Natural killer cell treated with Interleukin-12 subunit alpha and Interleukin-12 subunit beta and Interleukin-15 and Interleukin-18, amount 100 ng/mL, for 72 hours (primary cell): ENCODE measurements around the gene MACF1. TPM values are rescaled to one million over a fixed set of nuclear protein-coding genes. Genes with fewer than 3 reads are reported as not detected.
"Not testable (repeated sequence)": the region's sequence is repeated elsewhere in the genome, so short reads cannot be mapped to it uniquely, and the experiment has no call there.

Source experiments
- ATAC-seq, 2 donors: fragments of 150-1000 bp; cut with Tn5 transposase in 1 of 2; sonication (Bioruptor Pico), chemical (Tn5 transposase) in 1 of 2; 2 replicates each; pipeline ENCODE4 v1.10.0; 2021
- DNase-seq: peaks from one replicate; pipeline ENCODE4 v3.0.0; 2022; ENCODE audit warnings: low spot score
- H3K27ac Mint-ChIP-seq, 2 donors: 1 replicate in 1 of 2; 2 replicates in 1 of 2; pipeline ENCODE4 v1.8.0; 2022; ENCODE audit warnings: mixed read lengths in 2 of 2, mild to moderate bottlenecking in 1 of 2, moderate library complexity in 1 of 2
- H3K27me3 Mint-ChIP-seq, 2 donors: 1 replicate in 1 of 2; 2 replicates in 1 of 2; pipeline ENCODE4 v1.8.0; 2022; ENCODE audit warnings: mixed read lengths in 2 of 2
- H3K36me3 Mint-ChIP-seq: one replicate; pipeline ENCODE4 v1.8.0; 2022; ENCODE audit warnings: mixed read lengths
- H3K4me1 Mint-ChIP-seq, 2 donors: 1 replicate in 1 of 2; 2 replicates in 1 of 2; pipeline ENCODE4 v1.8.0; 2022; ENCODE audit warnings: low read depth in 2 of 2, mixed read lengths in 2 of 2, mild to moderate bottlenecking in 1 of 2
- H3K4me3 Mint-ChIP-seq: one replicate; pipeline ENCODE4 v1.8.0; 2022; ENCODE audit warnings: mixed read lengths
- H3K9me3 Mint-ChIP-seq: 2 replicates; pipeline ENCODE4 v1.8.0; 2022; ENCODE audit warnings: mixed read lengths
- total RNA-seq, 2 donors: library from RNA; stranded (reverse); gene quantifications; one replicate each; pipeline ENCODE4 v1.2.3, GENCODE V29; 2022

Gene MACF1
- total RNA-seq, 2 donors from 2014 or later = 370 to 514 TPM

DNA sequence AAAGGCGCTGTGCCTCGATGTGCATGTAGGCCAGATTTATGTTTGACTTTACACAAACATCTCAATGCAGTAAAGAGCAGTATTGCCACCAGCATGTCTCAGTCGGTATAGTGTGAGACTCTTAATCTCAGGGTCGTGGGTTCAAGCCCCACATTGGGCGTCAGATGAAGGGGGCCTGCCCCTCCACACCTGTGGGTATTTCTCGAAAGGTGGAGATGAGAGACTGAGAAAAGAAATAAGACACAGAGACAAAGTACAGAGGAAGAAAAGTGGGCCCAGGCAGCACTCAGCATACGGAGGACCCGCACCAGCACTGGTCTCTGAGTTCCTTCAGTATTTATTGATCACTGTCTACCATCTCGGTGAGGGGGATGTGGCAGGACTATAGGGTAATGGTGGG, 299.9 kb downstream of the MACF1 start:
- not testable (repeated sequence) for H3K9me3 Mint-ChIP-seq, H3K27ac Mint-ChIP-seq, H3K4me3 Mint-ChIP-seq, H3K4me1 Mint-ChIP-seq, DNase-seq, H3K27me3 Mint-ChIP-seq, H3K36me3 Mint-ChIP-seq, ATAC-seq

DNA sequence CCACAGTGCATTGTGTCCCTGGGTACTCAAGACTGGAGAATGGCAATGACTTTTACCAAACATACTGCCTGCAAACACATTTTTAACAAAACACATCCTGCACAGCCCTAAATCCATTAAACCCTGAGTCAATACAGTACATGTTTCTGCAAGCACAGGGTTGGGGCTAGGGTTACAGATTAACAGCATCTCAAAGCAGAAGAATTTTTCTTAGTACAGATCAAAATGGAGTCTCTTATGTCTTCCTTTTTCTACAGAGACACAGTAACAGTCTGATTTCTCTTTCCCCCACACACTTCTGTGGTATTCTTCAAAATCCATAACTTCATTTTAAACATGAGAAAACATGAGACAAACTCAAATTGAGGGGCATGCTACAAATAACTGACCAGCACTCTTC, 300.8 kb downstream of the MACF1 start:
- peaks cover 0 to 6% of the 10 kb centered on the region in 2 donors for H3K27me3 Mint-ChIP-seq
- peaks cover 11 to 14% of the 10 kb centered on the region in 2 donors for H3K4me1 Mint-ChIP-seq
- H3K27ac Mint-ChIP-seq = no peak overlapping the region
- ATAC-seq (no peak), DNase-seq (no peak)
- H3K9me3 Mint-ChIP-seq = no peaks in the 10 kb centered on the region
- no peaks in the 10 kb centered on the region for H3K36me3 Mint-ChIP-seq
- H3K4me3 Mint-ChIP-seq = no peak overlapping the region

DNA sequence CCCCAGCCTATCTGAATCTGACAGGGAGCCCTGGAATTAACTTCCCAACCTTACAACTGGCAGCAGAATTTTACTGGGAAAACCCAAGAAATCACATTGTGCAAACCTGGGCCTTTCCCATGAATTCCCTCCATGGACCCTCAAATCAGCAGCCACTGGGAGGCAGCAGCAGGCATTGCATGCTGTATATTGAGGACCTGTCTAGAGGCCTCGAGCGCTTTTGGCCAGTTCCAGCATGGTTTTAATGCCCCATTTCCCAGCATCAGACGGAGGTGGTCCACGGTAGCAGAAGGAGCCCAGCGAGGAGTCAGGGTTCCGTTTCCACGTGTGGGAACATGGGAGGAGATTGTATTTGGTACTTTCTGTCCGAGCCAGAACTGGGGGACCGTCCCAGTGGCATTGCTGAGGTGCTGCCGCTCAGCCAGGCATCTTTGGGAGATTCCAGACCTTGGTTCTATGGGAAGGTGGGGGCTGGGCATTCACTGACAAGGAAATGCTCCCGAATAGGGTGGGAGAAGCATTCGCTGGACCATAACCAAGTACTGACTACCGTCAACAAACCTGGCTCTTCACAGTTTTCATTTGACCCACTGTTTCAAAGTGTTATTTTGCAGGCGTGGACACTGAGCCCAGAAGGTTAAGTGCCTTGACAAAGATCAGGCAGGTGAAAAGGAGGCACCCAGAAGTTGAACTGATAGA, 302.9 kb downstream of the MACF1 start:
- Mint-ChIP-seq H3K4me1 (peaks cover 11 to 14% of the 10 kb centered on the region in 2 donors), H3K27ac (no peak overlapping the region), H3K9me3 (no peaks in the 10 kb centered on the region), H3K4me3 (no peak overlapping the region), H3K27me3 (no peaks in the 10 kb centered on the region), H3K36me3 (no peaks in the 10 kb centered on the region)
- no peak for DNase-seq
- no peak for ATAC-seq

DNA sequence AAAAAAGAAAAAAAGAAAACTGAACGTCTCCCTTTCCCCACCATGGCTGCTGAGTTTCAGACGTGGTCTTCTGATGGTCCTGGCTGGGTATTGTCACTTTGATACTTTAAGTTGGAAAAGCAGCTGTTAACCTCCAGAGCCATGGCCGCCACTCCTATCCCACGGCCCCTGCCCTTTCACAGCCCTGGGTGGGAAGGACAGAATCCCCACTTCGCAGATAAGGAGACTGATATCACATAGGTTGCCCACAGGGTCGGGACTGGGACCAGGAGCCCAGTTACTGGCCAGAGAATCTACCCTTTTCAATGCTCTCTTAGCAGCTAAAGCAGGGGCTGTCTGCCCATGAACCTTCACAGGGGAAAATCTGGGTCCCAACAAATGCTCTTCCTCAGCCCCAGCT, 303.8 kb downstream of the MACF1 start:
- H3K4me1 Mint-ChIP-seq = peaks cover 11 to 14% of the 10 kb centered on the region in 2 donors
- no peak overlapping the region for H3K4me3 Mint-ChIP-seq
- H3K36me3 Mint-ChIP-seq = no peaks in the 10 kb centered on the region
- no peak for DNase-seq
- no peaks in the 10 kb centered on the region for H3K27me3 Mint-ChIP-seq
- no peak for ATAC-seq
- H3K27ac Mint-ChIP-seq = peak overlapping the region; percentile 73 to 84
- no peaks in the 10 kb centered on the region for H3K9me3 Mint-ChIP-seq

DNA sequence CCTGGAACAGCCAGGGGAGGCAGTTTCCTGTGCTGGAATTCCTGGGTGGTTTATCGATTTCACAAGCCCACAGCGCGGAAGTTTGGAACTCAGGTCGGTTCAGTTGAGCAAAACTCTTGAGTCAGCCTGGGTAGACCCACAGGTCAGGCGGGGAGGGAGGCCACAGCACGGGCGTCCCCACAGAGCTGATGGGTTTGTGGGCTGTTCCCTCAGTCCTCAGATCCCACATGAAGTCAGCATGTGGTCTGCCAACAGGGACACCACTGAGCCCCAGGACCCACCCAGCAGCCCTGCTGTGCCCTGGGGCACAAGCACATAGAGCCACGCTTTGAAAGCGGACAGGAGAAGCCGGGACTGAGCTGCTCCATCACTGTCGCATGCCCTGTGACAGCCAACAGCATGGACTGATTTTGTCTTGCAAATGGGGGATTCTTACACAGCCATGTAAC, 304.4 kb downstream of the MACF1 start:
- Mint-ChIP-seq H3K27me3 (no peaks in the 10 kb centered on the region), H3K4me1 (peaks cover 11 to 14% of the 10 kb centered on the region in 2 donors), H3K4me3 (peak overlapping the region; percentile 82), H3K36me3 (no peaks in the 10 kb centered on the region), H3K9me3 (no peaks in the 10 kb centered on the region), H3K27ac (peak overlapping the region; percentile 73 to 84)
- DNase-seq (no peak), ATAC-seq (peak; percentile 63 to 77)

DNA sequence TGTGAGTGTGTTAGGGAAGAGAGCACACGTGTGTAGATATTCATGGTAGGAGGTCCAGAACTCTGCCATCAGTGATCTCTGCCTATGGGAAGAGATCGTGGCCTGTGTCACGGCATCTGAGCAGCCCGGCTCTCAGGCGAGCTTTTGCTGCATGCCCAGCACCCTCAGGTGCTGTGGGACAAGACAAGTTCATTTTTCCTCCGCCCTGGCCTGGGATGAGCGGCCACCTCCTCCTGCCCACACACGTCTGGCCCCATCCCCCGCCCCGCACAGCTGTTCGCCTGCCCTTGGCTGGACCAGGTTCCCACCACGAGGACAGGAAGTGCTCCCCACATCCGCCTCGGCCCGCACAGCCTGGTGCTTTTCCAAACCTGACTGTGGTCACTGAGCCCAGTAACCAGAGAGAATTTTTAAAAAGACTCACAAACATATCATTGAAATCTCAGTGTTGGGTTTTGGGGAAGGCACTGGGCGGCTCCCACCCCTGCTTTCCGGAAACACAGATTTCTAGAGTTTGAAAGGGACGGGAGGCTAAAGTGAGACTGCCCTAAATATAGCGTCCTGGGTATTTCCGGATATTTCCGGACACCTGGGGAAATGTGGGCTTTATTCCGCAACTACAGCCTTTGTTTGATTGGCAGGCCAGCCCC, 305.0 kb downstream of the MACF1 start:
- Mint-ChIP-seq H3K4me3 (peak overlapping the region; percentile 82), H3K27ac (peak overlapping the region; percentile 73 to 84), H3K9me3 (no peaks in the 10 kb centered on the region), H3K36me3 (no peaks in the 10 kb centered on the region), H3K4me1 (peaks cover 11 to 14% of the 10 kb centered on the region in 2 donors), H3K27me3 (no peaks in the 10 kb centered on the region)
- ATAC-seq = peak; percentile 78 to 84
- DNase-seq = peak; percentile 76

DNA sequence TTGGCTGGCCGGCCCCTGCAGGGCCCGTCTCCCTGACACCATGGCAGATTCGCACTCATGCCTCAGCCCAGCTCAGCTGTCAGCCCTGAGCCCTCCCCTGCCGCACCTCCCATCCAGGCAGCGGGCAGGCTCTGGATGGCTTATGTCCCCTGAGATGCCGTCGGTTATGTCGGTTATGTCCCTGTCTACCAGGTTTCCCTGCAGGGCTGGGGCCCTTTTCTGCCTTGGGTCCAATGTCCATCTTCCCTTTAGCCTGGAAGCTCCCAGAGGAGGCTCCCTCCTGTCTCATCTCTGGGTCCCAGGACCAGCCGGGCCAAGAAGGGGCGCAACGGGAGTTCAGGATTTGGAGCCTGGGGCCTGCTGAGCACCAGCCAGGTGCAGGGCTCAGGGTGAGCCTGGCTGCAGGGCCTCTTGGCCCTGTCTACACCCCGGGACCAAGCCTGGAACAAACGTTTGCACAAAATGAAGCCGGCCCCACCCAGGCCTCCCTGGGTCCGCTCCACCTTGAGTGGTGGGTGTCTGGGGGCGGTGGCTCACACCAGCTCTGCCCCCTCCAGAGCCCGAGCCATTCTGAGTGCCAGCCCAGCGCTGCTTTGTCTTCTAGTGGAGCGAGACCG, 306.2 kb downstream of the MACF1 start:
- not testable (repeated sequence) for H3K27me3 Mint-ChIP-seq, H3K27ac Mint-ChIP-seq, ATAC-seq, H3K4me3 Mint-ChIP-seq, H3K9me3 Mint-ChIP-seq, DNase-seq, H3K36me3 Mint-ChIP-seq
- H3K4me1 Mint-ChIP-seq = peaks cover 11 to 14% of the 10 kb centered on the region in 2 donors

DNA sequence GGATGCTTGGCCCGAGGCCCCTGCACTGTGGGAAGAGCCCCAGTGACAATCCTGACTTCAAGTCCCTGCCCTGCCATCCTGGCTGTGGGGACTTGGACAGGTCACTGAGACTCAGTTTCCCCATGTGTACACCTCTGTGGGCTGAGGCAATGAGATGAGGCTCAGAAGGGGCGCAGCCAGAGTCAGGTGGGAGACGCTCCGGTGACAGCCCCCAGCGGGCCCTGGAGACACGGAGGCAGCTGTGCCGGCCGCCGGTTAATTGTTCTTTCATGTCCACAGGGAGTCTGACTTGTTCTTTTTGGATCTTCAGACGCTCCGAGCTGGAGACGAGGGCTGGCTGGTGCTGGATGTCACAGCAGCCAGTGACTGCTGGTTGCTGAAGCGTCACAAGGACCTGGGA, 307.0 kb downstream of the MACF1 start:
- peaks cover 11 to 14% of the 10 kb centered on the region in 2 donors for H3K4me1 Mint-ChIP-seq
- ATAC-seq, H3K9me3 Mint-ChIP-seq, DNase-seq, H3K4me3 Mint-ChIP-seq, H3K27ac Mint-ChIP-seq, H3K27me3 Mint-ChIP-seq, H3K36me3 Mint-ChIP-seq: not testable (repeated sequence)

DNA sequence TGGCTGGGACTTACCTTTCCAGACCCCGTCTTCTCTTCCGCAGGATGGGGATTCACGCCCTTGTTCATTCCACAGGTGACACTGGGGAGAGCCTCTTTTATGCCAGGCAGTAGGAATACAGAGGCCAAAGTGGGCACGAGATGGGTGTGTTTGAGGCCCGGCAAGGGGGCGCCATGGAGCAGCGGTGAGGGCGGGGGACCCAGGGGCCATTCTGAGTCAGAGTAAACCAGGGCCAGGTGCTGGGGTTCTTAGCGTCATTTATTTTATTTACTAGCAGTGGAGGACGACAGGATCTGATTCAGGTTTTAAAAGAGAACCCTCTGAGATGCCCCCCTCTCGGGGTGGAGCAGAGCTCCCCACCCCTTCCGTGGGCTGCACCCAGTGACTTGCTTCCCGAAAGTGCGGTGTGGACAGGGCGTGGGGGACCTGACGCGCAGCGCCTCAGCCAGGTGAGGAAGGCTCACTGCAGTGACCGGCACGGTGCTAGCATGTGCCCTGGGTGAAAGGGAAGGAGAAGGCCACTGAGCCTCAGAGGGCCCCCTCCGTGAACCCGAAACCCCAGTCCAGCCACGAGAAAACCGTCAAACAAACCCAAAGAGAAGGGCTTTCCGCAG, 307.8 kb downstream of the MACF1 start:
- DNase-seq, H3K4me3 Mint-ChIP-seq, H3K27ac Mint-ChIP-seq, H3K27me3 Mint-ChIP-seq, H3K9me3 Mint-ChIP-seq, ATAC-seq, H3K36me3 Mint-ChIP-seq: not testable (repeated sequence)
- peaks cover 11 to 14% of the 10 kb centered on the region in 2 donors for H3K4me1 Mint-ChIP-seq

DNA sequence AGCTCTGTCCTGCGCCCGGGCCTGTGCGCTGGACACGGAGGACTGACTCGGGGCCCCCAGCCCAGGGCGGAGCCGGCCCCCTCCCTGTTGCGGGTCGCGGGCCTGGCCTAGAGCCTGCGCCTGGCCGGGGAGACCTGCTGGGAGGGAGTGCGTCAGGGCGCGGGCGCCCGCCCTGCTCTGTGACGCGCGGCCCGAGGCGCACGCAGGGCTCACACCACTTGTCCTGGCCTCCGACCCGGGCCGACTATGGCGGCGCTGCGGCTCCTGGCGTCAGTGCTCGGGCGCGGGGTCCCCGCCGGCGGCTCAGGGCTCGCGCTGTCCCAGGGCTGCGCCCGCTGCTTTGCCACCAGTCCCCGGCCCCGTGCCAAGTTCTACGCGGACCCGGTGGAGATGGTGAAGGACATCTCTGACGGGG, 310.2 kb downstream of the MACF1 start:
- not testable (repeated sequence) for H3K4me1 Mint-ChIP-seq, H3K27ac Mint-ChIP-seq, H3K27me3 Mint-ChIP-seq, H3K4me3 Mint-ChIP-seq, H3K9me3 Mint-ChIP-seq, DNase-seq, H3K36me3 Mint-ChIP-seq
- ATAC-seq = peak; percentile 21 to 55

DNA sequence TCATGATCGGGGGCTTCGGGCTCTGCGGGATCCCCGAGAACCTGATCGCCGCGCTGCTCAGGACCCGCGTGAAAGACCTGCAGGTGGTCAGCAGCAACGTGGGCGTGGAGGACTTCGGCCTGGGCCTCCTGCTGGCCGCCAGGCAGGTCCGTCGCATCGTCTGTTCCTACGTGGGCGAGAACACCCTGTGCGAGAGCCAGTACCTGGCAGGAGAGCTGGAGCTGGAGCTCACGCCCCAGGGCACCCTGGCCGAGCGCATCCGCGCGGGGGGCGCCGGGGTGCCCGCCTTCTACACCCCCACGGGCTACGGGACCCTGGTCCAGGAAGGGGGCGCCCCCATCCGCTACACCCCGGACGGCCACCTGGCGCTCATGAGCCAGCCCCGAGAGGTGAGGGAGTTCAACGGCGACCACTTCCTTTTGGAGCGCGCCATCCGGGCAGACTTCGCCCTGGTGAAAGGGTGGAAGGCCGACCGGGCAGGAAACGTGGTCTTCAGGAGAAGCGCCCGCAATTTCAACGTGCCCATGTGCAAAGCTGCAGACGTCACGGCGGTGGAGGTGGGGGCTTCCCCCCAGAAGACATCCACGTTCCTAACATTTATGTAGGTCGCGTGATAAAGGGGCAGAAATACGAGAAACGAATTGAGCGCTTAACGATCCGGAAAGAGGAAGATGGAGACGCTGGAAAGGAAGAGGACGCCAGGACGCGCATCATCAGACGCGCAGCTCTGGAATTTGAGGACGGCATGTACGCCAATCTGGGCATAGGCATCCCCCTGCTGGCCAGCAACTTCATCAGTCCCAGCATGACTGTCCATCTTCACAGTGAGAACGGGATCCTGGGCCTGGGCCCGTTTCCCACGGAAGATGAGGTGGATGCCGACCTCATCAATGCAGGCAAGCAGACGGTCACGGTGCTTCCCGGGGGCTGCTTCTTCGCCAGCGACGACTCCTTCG, 310.9 kb downstream of the MACF1 start:
- H3K9me3 Mint-ChIP-seq, DNase-seq, H3K27ac Mint-ChIP-seq, H3K27me3 Mint-ChIP-seq, H3K4me3 Mint-ChIP-seq, H3K36me3 Mint-ChIP-seq, H3K4me1 Mint-ChIP-seq: not testable (repeated sequence)
- ATAC-seq = peak; percentile 33 to 47

DNA sequence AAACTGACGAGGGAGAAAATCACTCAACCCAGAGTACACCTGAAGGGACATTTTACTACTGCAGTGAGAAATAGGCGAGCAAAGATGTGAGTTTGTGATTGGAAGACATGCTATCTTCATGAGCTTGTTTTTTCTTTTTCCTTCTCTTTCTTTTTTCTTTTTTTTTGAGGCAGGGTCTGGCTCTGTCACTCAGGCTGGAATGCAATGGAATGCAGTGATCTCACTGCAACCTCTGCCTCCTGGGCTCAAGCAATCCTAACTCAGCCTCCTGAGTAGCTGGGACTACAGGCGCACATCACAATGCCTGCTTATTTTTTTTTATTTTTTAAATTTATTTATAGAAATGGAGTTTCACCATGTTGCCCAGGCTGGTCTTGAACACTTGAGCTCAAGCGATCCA, 312.3 kb downstream of the MACF1 start:
- not testable (repeated sequence) for H3K4me1 Mint-ChIP-seq, DNase-seq, ATAC-seq, H3K9me3 Mint-ChIP-seq, H3K27ac Mint-ChIP-seq, H3K36me3 Mint-ChIP-seq, H3K4me3 Mint-ChIP-seq, H3K27me3 Mint-ChIP-seq

DNA sequence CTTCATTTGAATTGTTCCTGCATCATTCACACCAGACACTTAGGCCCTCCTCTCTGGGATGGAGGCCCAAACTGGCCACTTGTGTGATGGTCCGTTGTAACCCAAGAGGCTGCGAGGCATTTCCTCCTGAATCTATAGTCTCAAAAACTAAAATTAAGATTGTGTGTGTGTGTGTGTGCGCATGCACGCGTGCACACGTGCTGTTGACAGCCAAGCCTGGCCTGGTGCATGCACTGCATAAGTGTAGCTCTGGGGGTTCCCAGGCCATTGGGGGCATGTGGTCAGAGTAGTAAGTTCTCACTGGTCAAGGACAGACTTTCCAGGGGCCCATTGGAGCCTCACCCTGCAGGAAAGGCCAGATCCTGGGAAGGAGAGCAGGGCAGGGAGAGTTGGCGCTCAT, 313.4 kb downstream of the MACF1 start:
- ATAC-seq, H3K9me3 Mint-ChIP-seq, DNase-seq, H3K4me3 Mint-ChIP-seq, H3K27ac Mint-ChIP-seq, H3K36me3 Mint-ChIP-seq, H3K27me3 Mint-ChIP-seq, H3K4me1 Mint-ChIP-seq: not testable (repeated sequence)
